LNCaP clone FGC (cell line): ENCODE measurements around the gene MFN1.

Experiments
- DNase-seq: peaks from one replicate; pipeline ENCODE4 v3.0.0-alpha.2; 2011; ENCODE audit warnings: low read depth
- H3K4me3 ChIP-seq: 2 replicates; pipeline ENCODE4 v1.5.1; 2011; ENCODE audit warnings: mild to moderate bottlenecking, low read depth, low read length, control low read depth
- TF ChIP-seq, protein P1 (sequence below): IDR thresholded peaks from 2 replicates; pipeline ENCODE4 v1.5.1; 2012; ENCODE audit warnings: mild to moderate bottlenecking; ENCODE audit not compliant: control insufficient read depth, insufficient read depth; ENCODE audit errors: extremely low read depth

The MFN1 gene

DNA sequence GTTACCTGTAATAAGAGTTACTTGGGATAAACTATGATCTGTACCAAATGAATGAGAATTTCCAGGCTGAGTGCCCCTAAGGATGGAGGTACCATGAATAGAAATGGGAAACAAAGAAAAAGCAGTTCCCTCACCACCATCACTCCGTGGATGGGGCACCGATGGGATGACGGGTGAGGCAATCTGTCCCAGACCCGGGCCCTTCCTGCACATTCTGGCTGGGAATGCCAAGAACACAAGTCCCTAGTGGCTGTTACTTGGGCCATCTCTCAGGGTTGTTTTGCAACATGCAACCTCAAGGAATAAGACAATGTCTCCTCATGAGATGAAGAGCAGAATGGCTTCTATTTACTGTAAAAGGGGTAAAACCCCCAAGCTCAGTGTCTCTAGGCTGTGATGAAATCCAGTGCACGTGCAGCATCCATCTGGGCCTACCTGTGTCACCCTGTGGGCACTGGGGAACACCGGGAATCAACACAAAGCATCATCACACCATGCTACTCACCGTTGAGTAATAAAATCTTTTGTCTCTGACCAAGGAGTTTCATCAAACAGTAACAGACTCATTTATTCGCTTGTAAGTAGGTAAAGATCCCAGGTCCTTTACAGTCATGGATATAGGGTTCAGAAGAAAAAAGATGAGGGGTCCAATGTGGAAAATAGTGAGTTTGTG is 81.5 kb downstream of the MFN1 start:
- TF ChIP-seq, protein P1, sequence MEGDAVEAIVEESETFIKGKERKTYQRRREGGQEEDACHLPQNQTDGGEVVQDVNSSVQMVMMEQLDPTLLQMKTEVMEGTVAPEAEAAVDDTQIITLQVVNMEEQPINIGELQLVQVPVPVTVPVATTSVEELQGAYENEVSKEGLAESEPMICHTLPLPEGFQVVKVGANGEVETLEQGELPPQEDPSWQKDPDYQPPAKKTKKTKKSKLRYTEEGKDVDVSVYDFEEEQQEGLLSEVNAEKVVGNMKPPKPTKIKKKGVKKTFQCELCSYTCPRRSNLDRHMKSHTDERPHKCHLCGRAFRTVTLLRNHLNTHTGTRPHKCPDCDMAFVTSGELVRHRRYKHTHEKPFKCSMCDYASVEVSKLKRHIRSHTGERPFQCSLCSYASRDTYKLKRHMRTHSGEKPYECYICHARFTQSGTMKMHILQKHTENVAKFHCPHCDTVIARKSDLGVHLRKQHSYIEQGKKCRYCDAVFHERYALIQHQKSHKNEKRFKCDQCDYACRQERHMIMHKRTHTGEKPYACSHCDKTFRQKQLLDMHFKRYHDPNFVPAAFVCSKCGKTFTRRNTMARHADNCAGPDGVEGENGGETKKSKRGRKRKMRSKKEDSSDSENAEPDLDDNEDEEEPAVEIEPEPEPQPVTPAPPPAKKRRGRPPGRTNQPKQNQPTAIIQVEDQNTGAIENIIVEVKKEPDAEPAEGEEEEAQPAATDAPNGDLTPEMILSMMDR, result no peak
- DNase-seq, result no peak
- H3K4me3 ChIP-seq, result no peak overlapping the region

DNA sequence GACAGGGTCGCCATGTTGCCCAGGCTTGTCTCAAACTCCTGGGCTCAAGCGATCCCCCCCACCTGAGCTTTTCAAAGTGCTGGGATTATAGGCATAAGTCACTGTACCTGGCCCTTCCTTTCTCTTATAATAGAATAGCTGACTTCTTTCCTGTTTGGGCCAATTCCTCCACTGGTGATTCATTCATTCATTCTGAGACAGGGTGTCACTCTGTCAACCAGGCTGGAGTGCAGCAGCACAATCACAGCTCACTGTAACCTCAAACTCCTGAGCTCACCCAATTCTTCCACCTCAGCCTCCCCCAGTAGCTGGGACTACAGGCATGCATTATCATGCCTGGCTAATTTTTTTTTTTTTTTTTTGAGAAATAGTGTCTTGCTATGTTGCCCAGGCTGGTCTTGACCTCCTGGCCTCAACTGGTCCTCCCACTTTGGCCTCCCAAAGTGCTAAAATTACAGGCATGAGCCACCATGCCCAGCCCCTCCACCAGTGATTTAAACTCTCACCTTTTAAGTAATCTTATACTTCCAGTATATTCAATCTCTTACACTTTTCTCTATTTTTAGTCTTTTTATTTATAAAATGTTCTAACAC is 82.9 kb downstream of the MFN1 start:
- TF ChIP-seq, protein P1, result no peak

DNA sequence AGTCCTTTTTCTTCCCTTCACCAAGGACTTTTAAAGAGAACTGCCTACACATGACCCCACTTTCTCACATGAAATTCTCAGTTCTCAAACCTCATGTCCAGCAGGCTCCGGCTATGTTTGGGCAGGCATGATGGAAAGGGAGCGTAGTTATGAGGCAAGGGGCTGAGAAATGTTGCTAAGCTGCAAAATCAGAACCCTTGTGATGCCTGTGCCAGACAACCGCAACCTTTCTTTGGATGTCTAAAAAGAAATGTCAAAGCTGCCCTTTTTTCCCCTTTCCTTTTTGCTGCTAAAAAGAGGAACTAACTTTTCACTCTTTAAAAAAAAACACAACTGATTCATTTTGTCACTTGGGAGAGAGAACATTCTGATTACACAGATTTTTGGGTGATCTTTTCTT is 84.5 kb downstream of the MFN1 start:
- no peak for DNase-seq
- TF ChIP-seq, protein P1, result no peak
- H3K4me3 ChIP-seq, result no peak overlapping the region

More for the DNA sequence above, 82.9 kb downstream of the MFN1 start:
- no peak for DNase-seq
- no peak overlapping the region for H3K4me3 ChIP-seq

DNA sequence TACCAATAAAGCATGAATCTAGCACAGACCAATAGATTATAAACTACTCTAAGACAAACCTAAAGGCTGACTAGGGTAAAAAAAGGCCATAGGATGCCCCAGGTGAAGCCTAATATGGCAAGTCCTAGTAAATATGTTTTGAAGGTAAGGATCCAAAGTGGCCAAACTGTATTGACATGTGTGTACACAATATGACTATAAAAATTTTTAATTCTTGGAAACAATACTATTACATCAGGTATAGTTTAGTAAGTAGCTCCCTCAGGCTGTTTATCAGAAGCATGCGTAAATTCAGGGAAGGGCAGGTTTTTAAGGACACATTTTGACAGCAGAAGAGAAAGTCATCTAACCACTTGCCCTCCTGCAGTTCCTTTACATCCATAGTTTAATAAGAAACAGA is 84.9 kb downstream of the MFN1 start:
- H3K4me3 ChIP-seq, result no peak overlapping the region
- DNase-seq, result peak; percentile 90

DNA sequence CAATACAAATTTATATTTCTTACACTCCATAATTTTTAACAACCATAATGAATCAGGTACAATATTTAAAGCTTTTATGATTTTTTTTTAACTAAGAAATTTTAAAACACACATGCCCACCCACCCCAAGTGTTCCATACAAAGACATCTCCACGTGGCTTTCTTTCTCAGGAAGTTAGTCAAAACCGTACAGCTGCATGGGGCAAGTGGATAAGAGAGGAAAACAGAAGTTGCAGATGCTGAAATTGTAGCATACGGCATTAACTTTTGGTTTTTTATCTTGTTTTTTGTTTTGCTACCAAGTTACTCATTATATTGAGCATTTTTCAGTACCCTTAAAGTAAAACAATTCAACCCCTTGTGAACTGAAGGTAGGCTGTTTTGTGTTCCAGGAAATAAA is 89.0 kb downstream of the MFN1 start:
- no peak for DNase-seq
- H3K4me3 ChIP-seq, result no peak overlapping the region
- TF ChIP-seq, protein P1, result no peak

More for the DNA sequence above, 84.9 kb downstream of the MFN1 start:
- TF ChIP-seq, protein P1, result no peak

DNA sequence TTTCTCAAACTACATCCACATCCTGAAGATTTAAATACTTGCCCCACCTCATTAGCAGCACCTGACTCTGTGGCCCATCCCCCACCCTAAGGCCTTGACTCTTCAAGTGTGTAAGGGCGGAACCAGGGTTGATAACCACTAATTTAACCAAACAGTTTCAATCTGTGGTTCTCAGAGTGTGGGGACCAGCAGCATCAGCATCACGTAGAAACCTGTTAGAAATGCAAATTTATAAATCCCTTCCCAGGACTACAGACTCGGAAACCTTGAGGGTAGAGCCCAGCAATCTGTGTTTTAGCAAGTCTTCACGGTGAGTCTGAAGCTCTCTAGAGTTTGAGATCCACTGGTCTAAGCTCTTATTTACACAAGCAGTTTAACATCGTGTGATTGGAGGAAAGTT is 91.3 kb downstream of the MFN1 start:
- DNase-seq, result no peak
- H3K4me3 ChIP-seq, result no peak overlapping the region
- TF ChIP-seq, protein P1, result no peak
